IMR-90 (cell line): ENCODE measurements around the gene ZNF593OS. TPM values are rescaled to one million over a fixed set of nuclear protein-coding genes. Genes with fewer than 3 reads are reported as not detected.

Experiments
- ATAC-seq: fragments of 200-7000 bp; cut with Tn5 transposase; 2 replicates; pipeline ENCODE4 v1.9.1; 2020; ENCODE audit warnings: low read depth, mild to moderate bottlenecking, moderate library complexity
- BruUV-seq: library from RNA; stranded (reverse); fragments of 400-500 nt; replicated peaks from 2 replicates; lab custom pipeline; 2021; lab: Mats Ljungman, UMichigan
- CTCF ChIA-PET: fragments of 300-600 bp; formaldehyde crosslinking; extraction: SDS; loops from one replicate; lab custom pipeline; 2021; ENCODE audit warnings: antibody characterized with exemption; lab: Yijun Ruan, JAX
- POLR2A ChIA-PET: fragments of 300-600 bp; sonication (Branson Sonifier 250); formaldehyde crosslinking; loops from one replicate; lab custom pipeline; 2022; ENCODE audit warnings: antibody characterized with exemption; ENCODE audit not compliant: unreplicated experiment; lab: Charles Lee
- DNase-seq: peaks from one replicate; pipeline ENCODE4 v3.0.0; 2013
- H2AFZ ChIP-seq: replicated peaks from 2 replicates; pipeline ENCODE3; 2013; ENCODE audit warnings: low read length, mild to moderate bottlenecking; ENCODE audit not compliant: poor library complexity
- H2AK5ac ChIP-seq: 2 replicates; pipeline ENCODE4 v1.6.1; 2013; ENCODE audit warnings: low read depth, low read length, inconsistent platforms
- H2AK9ac ChIP-seq: replicated peaks from 2 replicates; pipeline ENCODE3; 2013; ENCODE audit warnings: mild to moderate bottlenecking, low read depth, low read length, moderate library complexity; ENCODE audit not compliant: poor library complexity
- H2BK120ac ChIP-seq: 2 replicates; pipeline ENCODE4 v1.6.1; 2013; ENCODE audit warnings: low read depth, low read length, inconsistent platforms
- H2BK15ac ChIP-seq: 3 replicates; pipeline ENCODE4 v1.6.1; 2013; ENCODE audit warnings: low read depth, low read length, inconsistent platforms
- H2BK20ac ChIP-seq: 2 replicates; pipeline ENCODE4 v1.6.1; 2013; ENCODE audit warnings: low read depth, mild to moderate bottlenecking, inconsistent platforms, low read length, moderate library complexity
- H2BK5ac ChIP-seq: 2 replicates; pipeline ENCODE4 v1.6.1; 2013; ENCODE audit warnings: mild to moderate bottlenecking, low read depth, low read length, inconsistent platforms; ENCODE audit not compliant: poor library complexity, severe bottlenecking
- H3K14ac ChIP-seq: replicated peaks from 2 replicates; pipeline ENCODE4 v1.6.1; 2013; ENCODE audit warnings: low read depth, low read length, inconsistent platforms
- H3K18ac ChIP-seq: 2 replicates; pipeline ENCODE4 v1.6.1; 2013; ENCODE audit warnings: low read depth, low read length, control low read depth
- H3K23ac ChIP-seq: 2 replicates; pipeline ENCODE4 v1.6.1; 2013; ENCODE audit warnings: low read depth, low read length, inconsistent platforms
- H3K27ac ChIP-seq: 2 replicates; pipeline ENCODE4 v1.5.1; 2013; ENCODE audit warnings: mild to moderate bottlenecking, control low read depth, low read length; ENCODE audit not compliant: insufficient read depth
- H3K27me3 ChIP-seq: 2 replicates; pipeline ENCODE4 v1.6.1; 2013; ENCODE audit warnings: low read length; ENCODE audit not compliant: control insufficient read depth, insufficient read depth
- H3K36me3 ChIP-seq: 2 replicates; pipeline ENCODE4 v1.6.1; 2013; ENCODE audit warnings: low read length, mixed read lengths; ENCODE audit not compliant: control insufficient read depth, insufficient read depth
- H3K4ac ChIP-seq: 2 replicates; pipeline ENCODE4 v1.6.1; 2013; ENCODE audit warnings: low read depth, low read length, inconsistent platforms
- H3K4me1 ChIP-seq: 2 replicates; pipeline ENCODE4 v1.6.1; 2013; ENCODE audit warnings: low read length, mixed read lengths; ENCODE audit not compliant: control insufficient read depth, insufficient read depth
- H3K4me2 ChIP-seq: 2 replicates; pipeline ENCODE4 v1.6.1; 2013; ENCODE audit warnings: low read depth, mild to moderate bottlenecking, control low read depth, low read length, moderate library complexity
- H3K4me3 ChIP-seq: 2 replicates; pipeline ENCODE4 v1.5.1; 2013; ENCODE audit warnings: low read depth, mild to moderate bottlenecking, control low read depth, low read length, moderate library complexity; ENCODE audit not compliant: insufficient read depth
- H3K56ac ChIP-seq: 2 replicates; pipeline ENCODE4 v1.6.1; 2013; ENCODE audit warnings: low read length, inconsistent platforms; ENCODE audit not compliant: insufficient read depth; ENCODE audit errors: extremely low read depth
- H3K79me1 ChIP-seq, 2 experiments: 2 replicates each; pipeline ENCODE4 v1.6.1; 2013; ENCODE audit warnings: low read length in 2 of 2, inconsistent platforms in 1 of 2, low read depth in 1 of 2
- H3K9ac ChIP-seq: 2 replicates; pipeline ENCODE4 v1.6.1; 2013; ENCODE audit warnings: low read depth, low read length, control low read depth
- H3K9me1 ChIP-seq: 2 replicates; pipeline ENCODE4 v1.6.1; 2013; ENCODE audit warnings: low read length, inconsistent platforms; ENCODE audit not compliant: insufficient read depth
- H3K9me3 ChIP-seq: 2 replicates; pipeline ENCODE4 v1.6.1; 2013; ENCODE audit warnings: low read length; ENCODE audit not compliant: control insufficient read depth, insufficient read depth
- H4K20me1 ChIP-seq: 2 replicates; pipeline ENCODE4 v1.6.1; 2013; ENCODE audit warnings: low read length, inconsistent platforms; ENCODE audit not compliant: insufficient read depth
- H4K5ac ChIP-seq: 2 replicates; pipeline ENCODE4 v1.6.1; 2013; ENCODE audit warnings: mild to moderate bottlenecking, low read depth, low read length, control low read depth
- H4K8ac ChIP-seq, 2 experiments: 2 replicates each; pipeline ENCODE4 v1.6.1; 2013; ENCODE audit warnings: low read depth in 2 of 2, low read length in 2 of 2, control low read depth in 1 of 2, inconsistent platforms in 1 of 2
- H4K91ac ChIP-seq: 2 replicates; pipeline ENCODE4 v1.6.1; 2013; ENCODE audit warnings: low read depth, low read length, inconsistent platforms; ENCODE audit not compliant: insufficient read depth
- BHLHE40 ChIP-seq: fragments of 150-350 bp; IDR thresholded peaks from 2 replicates; pipeline ENCODE4 v1.6.1; 2016; ENCODE audit warnings: mild to moderate bottlenecking, low read depth, low read length
- CEBPB ChIP-seq: IDR thresholded peaks from 2 replicates; pipeline ENCODE4 v1.6.1; 2012; ENCODE audit warnings: low read depth, low read length, improper control_type of control experiment
- CHD1 ChIP-seq: IDR thresholded peaks from 2 replicates; pipeline ENCODE4 v1.6.1; 2012; ENCODE audit warnings: low read depth, low read length, improper control_type of control experiment
- FOS ChIP-seq: fragments of 150-350 bp; IDR thresholded peaks from 2 replicates; pipeline ENCODE4 v1.6.1; 2016; ENCODE audit warnings: low read depth, low read length
- MAZ ChIP-seq: IDR thresholded peaks from 2 replicates; pipeline ENCODE4 v1.6.1; 2012; ENCODE audit warnings: low read depth, mild to moderate bottlenecking, low read length, improper control_type of control experiment, moderate library complexity, borderline replicate concordance
- MXI1 ChIP-seq: IDR thresholded peaks from 2 replicates; pipeline ENCODE4 v1.6.1; 2012; ENCODE audit warnings: low read depth, mild to moderate bottlenecking, low read length, moderate library complexity, borderline replicate concordance
- NFE2L2 ChIP-seq: fragments of 150-350 bp; IDR thresholded peaks from 2 replicates; pipeline ENCODE4 v1.6.1; 2016; ENCODE audit warnings: low read depth, mild to moderate bottlenecking, low read length
- POLR2A ChIP-seq: IDR thresholded peaks from 2 replicates; pipeline ENCODE4 v1.6.1; 2012; ENCODE audit warnings: mild to moderate bottlenecking, low read depth, low read length
- RCOR1 ChIP-seq: IDR thresholded peaks from 2 replicates; pipeline ENCODE4 v1.6.1; 2012; ENCODE audit warnings: mild to moderate bottlenecking, low read length, improper control_type of control experiment; ENCODE audit not compliant: insufficient replicate concordance
- RFX5 ChIP-seq: IDR thresholded peaks from 2 replicates; pipeline ENCODE4 v1.8.0; 2012; ENCODE audit warnings: low read depth, mild to moderate bottlenecking, low read length, moderate library complexity
- WGBS, 2 experiments: methylation state at CpG; one replicate each; pipeline versions ENCODE4 v1.1.5 to v1.1.7; 2013; ENCODE audit warnings: missing lambda C conversion rate in 2 of 2; ENCODE audit not compliant: insufficient read length in 1 of 2; ENCODE audit errors: extremely low coverage in 2 of 2; 5-methylcytosine and 5-hydroxymethylcytosine counted together
- dilution Hi-C: fragments of 300-500 bp; cut with HindIII; formaldehyde crosslinking; loops from one replicate; pipeline ENCODE4 v1.14.3; 2018; ENCODE audit warnings: low sequenced_read_pairs; ENCODE audit not compliant: unreplicated experiment
- in situ Hi-C: fragments of 300-500 bp; cut with MboI; formaldehyde crosslinking; loops from 3 replicates; pipeline ENCODE4 v1.14.3; 2019; ENCODE audit warnings: low sequenced_read_pairs, inconsistent platforms, mixed read lengths
- intact Hi-C: fragments of 100-400 bp; cut with micrococcal nuclease; formaldehyde crosslinking; loops from 2 replicates; pipeline ENCODE4 v1.10.0; 2022
- polyA plus RNA-seq, 3 experiments: library from polyadenylated mRNA; depleted of rRNA; stranded (reverse); fragments of >200 nt; gene quantifications; 2 replicates each; pipeline ENCODE4 v1.2.3, GENCODE V29; 2012; ENCODE audit warnings: low replicate concordance in 1 of 3
- total RNA-seq: library from RNA; depleted of rRNA; stranded (reverse); fragments of >200 nt; gene quantifications from 2 replicates; pipeline ENCODE4 v1.2.3, GENCODE V29; 2012
- TF ChIP-seq, protein P1 (sequence below): fragments of 150-350 bp; IDR thresholded peaks from 2 replicates; pipeline ENCODE4 v1.6.1; 2016; ENCODE audit warnings: low read depth, mild to moderate bottlenecking, low read length, moderate library complexity, borderline replicate concordance
- TF ChIP-seq, protein P2 (sequence below): conservative IDR thresholded peaks from 2 replicates; pipeline ENCODE4 v1.5.1; 2012; ENCODE audit warnings: mild to moderate bottlenecking, low read depth, low read length, improper control_type of control experiment

The ZNF593OS gene
- total and polyA plus RNA-seq, 2 of the 4 experiments (the other 2 are of a cell fraction) = not detected

DNA sequence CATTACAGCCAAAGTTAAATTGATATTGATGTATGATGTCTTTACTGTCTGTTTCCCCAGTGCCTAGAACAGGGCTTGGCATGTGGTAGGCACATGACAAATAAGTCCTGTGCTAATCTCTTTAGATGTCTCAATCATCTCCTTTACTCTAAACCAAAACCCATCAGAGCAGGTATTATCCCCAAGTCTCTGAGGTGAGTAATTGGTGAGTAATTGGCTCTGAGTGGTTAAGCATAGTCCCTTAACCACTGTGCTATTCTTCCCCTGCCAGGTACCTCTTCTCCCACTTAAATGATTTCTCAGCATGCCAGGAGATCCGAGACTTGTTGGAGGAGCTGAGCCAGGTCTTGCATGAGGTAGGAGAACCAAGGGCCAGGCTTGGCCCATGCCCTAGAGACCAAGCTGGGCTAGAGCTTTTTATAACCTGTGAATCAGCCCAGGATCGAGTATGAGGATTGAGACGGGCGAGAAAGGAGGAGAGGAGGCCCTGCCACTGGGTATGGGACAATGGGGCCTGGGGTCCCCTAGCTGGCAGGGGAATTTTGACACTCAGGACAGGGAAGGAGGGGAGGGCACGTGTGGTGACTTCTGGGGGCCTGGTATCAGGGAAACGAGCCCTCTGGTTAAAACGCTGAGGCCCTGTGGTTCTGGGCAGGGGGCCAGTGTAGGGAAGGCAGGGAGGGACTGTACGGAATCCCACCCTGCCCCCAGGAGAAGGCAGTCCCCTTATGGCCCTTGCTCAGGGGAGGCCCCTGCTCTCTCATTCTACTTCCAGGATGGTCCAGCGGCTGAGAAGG is 10.2 kb upstream of the ZNF593OS start (continued):
- TF ChIP-seq NFE2L2 = no peak

DNA sequence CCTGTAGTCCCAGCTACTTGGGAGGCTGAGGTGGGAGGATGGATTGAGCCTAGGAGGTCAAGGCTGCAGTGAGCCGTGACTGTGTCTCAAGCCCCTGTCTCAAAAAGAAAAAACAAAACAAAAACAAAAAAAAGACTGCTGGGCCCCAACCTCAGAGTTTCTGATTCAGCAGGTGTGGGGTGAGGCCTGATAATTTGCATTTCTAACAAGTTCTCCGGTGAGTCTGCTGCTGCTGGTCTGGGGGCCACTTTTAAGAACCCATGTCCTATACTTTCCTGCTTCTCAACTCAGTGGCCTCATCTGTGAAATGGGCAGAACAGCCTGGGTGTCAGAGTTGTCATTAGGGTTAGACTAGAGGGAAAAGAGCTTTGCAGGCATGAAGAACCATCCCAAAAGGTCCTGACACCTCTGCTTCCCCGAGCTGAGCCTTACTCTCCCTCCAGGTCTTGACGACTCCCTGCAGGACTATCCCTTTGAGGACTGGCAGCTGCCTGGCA is 8.4 kb upstream of the ZNF593OS start:
- Histone ChIP-seq H3K14ac (no peak overlapping the region), H4K5ac (no peak overlapping the region), H3K36me3 (no peaks in the 10 kb centered on the region), H4K91ac (no peak overlapping the region), H2BK120ac (no peak overlapping the region), H3K27ac (no peak overlapping the region), H3K4ac (no peak overlapping the region), H3K9me1 (no peaks in the 10 kb centered on the region), H3K79me1 (no peaks in the 10 kb centered on the region), H3K4me3 (no peak overlapping the region), H3K56ac (no peak overlapping the region), H2BK15ac (no peak overlapping the region), H3K9ac (no peak overlapping the region), H2AK5ac (no peak overlapping the region), H3K9me3 (no peaks in the 10 kb centered on the region), H4K8ac (no peak overlapping the region), H4K20me1 (no peaks in the 10 kb centered on the region), H2AK9ac (no peak overlapping the region), H3K18ac (no peak overlapping the region), H2BK5ac (no peak overlapping the region), H2BK20ac (no peak overlapping the region), H3K23ac (no peak overlapping the region), H3K4me2 (no peak overlapping the region), H2AFZ (no peak overlapping the region), H3K4me1 (no peaks in the 10 kb centered on the region), H3K27me3 (no peaks in the 10 kb centered on the region; the same call in 1 of the 2 replicates)
- dilution Hi-C loops = no loop called here
- TF ChIP-seq BHLHE40 = no peak
- TF ChIP-seq, protein P1, sequence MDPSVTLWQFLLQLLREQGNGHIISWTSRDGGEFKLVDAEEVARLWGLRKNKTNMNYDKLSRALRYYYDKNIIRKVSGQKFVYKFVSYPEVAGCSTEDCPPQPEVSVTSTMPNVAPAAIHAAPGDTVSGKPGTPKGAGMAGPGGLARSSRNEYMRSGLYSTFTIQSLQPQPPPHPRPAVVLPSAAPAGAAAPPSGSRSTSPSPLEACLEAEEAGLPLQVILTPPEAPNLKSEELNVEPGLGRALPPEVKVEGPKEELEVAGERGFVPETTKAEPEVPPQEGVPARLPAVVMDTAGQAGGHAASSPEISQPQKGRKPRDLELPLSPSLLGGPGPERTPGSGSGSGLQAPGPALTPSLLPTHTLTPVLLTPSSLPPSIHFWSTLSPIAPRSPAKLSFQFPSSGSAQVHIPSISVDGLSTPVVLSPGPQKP = no peak
- no peak for TF ChIP-seq POLR2A
- TF ChIP-seq MAZ = no peak
- TF ChIP-seq, protein P2, sequence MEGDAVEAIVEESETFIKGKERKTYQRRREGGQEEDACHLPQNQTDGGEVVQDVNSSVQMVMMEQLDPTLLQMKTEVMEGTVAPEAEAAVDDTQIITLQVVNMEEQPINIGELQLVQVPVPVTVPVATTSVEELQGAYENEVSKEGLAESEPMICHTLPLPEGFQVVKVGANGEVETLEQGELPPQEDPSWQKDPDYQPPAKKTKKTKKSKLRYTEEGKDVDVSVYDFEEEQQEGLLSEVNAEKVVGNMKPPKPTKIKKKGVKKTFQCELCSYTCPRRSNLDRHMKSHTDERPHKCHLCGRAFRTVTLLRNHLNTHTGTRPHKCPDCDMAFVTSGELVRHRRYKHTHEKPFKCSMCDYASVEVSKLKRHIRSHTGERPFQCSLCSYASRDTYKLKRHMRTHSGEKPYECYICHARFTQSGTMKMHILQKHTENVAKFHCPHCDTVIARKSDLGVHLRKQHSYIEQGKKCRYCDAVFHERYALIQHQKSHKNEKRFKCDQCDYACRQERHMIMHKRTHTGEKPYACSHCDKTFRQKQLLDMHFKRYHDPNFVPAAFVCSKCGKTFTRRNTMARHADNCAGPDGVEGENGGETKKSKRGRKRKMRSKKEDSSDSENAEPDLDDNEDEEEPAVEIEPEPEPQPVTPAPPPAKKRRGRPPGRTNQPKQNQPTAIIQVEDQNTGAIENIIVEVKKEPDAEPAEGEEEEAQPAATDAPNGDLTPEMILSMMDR = no peak
- no peak for TF ChIP-seq MXI1
- no peak for TF ChIP-seq NFE2L2
- no peak for TF ChIP-seq CEBPB
- no peak for TF ChIP-seq RFX5
- no peak for TF ChIP-seq FOS
- TF ChIP-seq CHD1 = no peak
- TF ChIP-seq RCOR1 = no peak
- no TSS peak for BruUV-seq
- intact Hi-C loops = no loop called here
- no CpG with 5 or more reads among the region's 4 CpGs for WGBS, 2 experiments
- DNase-seq = no peak
- POLR2A ChIA-PET = no interaction called here
- CTCF ChIA-PET = no interaction called here
- no peak for ATAC-seq
- in situ Hi-C loops = no loop called here
